NCI-H2029 (cell line): Measurements from ENCODE around the gene ZNF513.
"Not testable (repeated sequence)": the region's sequence is repeated elsewhere in the genome, so short reads cannot be mapped to it uniquely, and the experiment has no call there.

ENCODE experiments used
- DNase-seq: peaks from one replicate; lab custom pipeline; 2025; lab: John Stamatoyannopoulos, UW

The ZNF513 gene

GRCh38 chr2:27380626-27381545 is at the start of gene ZNF513:
Gene ZNF513 (minus strand): TSS chr2:27380734. CDS start chr2:27380526, 208 bp downstream.
- DNase-seq, result peak; percentile 94

- DNase-seq, result peak; percentile 49
Measured at GRCh38 chr2:27428978-27429541, 48.5 kb upstream of the ZNF513 start.

- peak; percentile 79 for DNase-seq
Measured at GRCh38 chr2:27428213-27428977, 47.9 kb upstream of the ZNF513 start, which contains the start of gene NRBP1. Gene NRBP1 (plus strand): TSS chr2:27428631. CDS start chr2:27433274, 4,643 bp downstream.

GRCh38 chr2:27427863-27428212 is 47.3 kb upstream of the ZNF513 start:
- no peak for DNase-seq

DNA sequence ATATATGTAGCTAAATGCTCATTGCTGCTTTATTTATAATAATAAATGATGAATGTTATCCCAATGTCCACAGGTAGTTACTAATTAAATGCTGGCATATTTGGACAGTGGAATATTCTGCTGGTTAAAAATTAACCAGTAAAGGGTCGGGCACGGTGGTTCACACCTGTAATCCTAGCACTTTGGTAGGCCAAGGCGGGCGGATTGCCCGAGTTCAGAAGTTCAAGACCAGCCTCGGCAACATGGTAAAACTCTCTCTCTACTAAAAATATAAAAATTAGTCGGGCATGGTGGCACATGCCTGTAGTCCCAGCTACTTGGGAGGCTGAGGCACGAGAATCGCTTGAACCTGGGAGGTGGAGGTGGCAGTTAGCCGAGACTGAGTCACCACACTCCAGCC is 44.5 kb upstream of the ZNF513 start:
- not testable (repeated sequence) for DNase-seq

GRCh38 chr2:27422958-27423357 is 42.4 kb upstream of the ZNF513 start:
- DNase-seq, result no peak

DNA sequence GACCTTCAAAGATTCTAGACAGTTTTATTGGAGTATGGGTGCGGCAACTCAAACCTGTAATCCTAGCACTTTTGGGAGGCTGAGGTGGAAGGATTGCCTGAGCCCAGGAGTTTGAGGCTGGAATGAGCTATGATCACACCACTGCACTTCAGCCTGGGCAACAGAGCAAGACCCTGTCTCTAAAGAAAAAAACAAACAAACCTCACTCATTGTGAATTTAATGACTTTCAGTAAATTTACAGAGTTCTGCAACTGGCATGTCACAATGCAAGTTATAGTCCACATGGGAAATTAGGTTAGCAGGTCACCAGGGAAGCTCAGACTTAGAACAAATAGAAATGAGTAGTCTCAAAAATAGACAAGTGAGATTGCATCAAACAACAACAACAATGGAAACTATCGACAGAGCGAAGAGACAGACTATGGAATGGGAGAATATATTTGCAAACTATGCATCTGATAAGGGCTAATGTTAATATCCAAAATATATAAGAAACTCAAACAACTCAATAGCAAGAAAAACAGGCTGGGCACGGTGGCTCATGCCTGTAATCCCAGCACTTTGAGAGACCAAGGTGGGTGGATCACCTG is 41.2 kb upstream of the ZNF513 start:
- no peak for DNase-seq

- DNase-seq, result no peak
Measured at GRCh38 chr2:27420996-27421395, 40.5 kb upstream of the ZNF513 start.

DNA sequence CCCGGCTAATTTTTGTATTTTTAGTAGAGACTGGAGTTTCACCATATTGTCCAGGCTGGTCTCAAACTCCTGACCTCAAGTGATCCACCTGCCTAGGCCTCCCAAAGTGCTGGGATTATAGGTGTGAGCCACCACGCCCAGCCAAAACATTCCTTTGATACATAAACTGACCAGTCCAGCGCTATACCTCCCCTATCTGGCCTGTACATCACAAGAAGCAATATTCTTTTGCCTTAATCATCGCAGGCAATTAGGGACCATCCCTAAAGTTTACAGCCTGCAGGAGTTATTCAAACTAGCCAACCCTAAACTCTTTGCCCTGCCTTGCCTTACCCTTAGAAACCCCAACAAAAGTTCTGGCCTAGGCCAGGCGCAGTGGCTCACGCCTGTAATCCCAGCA is 35.6 kb upstream of the ZNF513 start:
- no peak for DNase-seq

DNA sequence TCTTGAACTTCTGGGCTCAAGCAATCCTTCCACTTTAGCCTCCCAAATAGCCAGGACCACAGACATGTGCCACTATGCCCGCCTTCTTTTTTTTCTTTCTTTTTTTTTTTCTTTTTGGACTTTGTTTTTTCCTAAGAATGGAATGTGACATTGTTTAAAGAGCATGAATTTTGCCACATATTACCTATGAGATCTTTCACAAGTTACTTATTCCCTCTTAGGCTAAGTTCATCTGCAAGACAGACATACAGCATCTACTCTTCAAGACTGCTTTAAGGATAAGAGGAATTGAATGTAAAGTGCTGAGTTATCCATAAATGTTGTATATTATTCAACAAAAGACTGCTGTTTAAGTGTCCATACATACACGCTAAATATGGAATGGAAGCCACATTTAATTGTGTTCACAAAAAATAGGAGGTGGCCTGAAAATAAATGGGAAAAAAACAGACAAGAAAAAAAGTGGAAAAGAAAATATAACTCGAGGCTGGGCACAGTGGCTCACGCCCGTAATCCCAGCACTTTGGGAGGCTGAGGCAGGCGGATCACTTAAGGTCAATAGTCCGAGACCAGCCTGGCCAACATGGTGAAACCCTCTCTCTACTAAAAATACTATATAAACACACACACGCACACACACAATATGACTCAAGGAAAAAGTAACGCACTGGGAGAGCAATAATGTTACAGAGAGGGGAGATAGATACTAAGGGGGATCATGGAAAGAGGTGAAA is 32.1 kb upstream of the ZNF513 start:
- no peak for DNase-seq

GRCh38 chr2:27409321-27410073 is 29.0 kb upstream of the ZNF513 start, which contains the start of gene PPM1G:
Gene PPM1G (minus strand): TSS chr2:27409591. CDS start chr2:27409422, 169 bp downstream.
- peak; percentile 94 for DNase-seq

DNA sequence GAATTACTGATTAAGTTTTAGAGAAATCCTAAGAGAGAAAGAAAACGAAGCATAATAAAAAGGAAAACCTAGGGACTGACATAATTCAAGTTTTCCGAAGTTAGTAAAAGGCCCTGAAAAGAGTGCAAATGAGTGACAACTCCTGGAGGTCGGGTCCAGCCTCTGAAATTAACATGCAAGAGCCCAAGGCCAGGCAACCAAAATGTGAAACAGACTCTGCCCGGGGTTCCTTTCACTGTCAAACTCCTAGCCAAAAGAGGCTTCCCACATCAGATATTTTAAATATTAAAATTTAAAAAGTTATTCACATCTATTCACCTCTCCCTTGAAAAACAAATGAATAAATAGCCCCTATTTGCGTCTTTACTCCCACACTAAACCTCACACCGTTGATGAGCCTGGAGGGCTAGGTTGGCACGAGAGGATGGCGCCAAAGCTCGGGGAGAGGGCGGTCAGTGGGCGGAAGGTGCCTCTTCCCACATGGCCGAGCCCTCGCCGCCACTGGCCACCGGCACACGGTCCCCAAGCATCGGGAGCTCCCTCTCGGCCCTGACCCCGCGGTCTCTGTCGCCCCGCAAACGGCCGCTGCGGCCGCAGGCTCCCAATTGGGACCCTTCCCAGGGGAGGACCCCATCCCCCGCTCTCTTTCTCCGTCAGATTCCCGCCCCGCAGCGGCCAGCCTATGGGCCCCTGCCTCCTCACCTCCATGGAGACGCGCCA is 28.2 kb upstream of the ZNF513 start:
- no peak for DNase-seq

- peak; percentile 37 for DNase-seq
Measured at GRCh38 chr2:27407798-27408491, 27.4 kb upstream of the ZNF513 start.

DNA sequence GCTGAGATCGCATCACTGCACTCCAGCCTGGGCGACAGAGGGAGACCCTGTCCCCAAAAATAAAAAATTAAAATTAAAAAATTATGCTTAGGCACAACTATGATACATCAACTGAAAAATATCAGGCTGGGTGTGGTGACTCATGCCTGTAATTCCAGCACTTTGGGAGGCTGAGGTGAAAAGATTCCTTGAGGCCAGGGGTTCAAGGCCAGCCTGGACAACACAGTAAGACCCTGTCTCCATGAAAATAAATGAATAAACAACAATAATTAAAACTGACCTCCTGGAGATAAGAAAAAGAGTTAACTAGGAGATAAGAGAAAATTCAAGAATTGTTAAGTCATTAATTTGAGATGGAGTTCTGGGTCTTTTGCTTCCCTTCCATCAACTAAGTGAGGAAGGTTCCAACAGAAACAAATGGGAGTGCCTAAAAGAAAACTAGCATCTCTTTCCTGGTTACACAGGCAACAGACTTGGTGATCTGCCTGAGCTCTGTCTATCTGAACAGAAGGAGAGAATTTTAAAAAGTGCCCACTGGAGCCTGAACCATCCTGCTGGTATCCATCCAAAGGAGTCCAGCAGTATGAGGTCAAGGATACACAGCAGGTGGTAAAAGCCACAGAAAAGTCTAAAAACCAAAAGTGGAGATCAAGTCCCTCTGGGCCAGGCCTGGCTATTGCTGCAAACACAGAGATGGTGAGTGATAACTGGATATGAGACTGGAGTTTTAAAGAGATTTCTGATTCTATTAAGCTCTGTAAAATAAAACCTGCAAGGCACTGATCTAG is 20.0 kb upstream of the ZNF513 start:
- DNase-seq, result no peak

GRCh38 chr2:27398962-27399361 is 18.4 kb upstream of the ZNF513 start:
- no peak for DNase-seq

- no peak for DNase-seq
Measured at GRCh38 chr2:27393225-27393624, 12.7 kb upstream of the ZNF513 start.

- no peak for DNase-seq
Measured at GRCh38 chr2:27390822-27391679, 10.5 kb upstream of the ZNF513 start.
